ENCODE results near the gene CUL3. TPM values are rescaled to one million over a fixed set of nuclear protein-coding genes. Genes with fewer than 3 reads are reported as not detected.

The CUL3 gene
- total and polyA plus RNA-seq, 2 experiments from 2014 or later, result 66.4 to 79.0 TPM

DNA sequence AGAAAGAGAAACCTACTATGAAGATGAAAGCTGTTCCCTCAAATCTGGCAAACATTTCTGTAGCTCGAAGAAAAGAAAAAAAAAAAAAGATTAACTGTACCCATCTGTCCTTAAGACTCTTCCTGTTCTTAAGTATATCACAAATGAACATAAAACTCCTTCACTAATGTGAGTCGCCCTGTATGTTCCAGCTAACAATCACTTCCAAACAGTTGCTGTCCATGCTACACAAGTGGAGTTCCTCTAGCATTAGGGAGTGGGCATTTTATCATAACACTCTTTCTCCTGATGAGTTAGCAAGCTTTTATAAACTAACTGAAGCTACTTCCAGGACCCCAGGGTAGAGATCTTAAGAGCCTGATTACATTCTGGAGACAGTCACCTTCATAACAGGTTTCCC lies 5.8 kb downstream of the CUL3 start:
- 40% methylated on average over 2 of the region's 2 CpGs for WGBS (ENCODE audit: low lambda C conversion rate, missing lambda C conversion rate)
- Histone ChIP-seq H3K4me3 (no peak overlapping the region), H3K9me2 (replicated peaks; ENCODE audit: insufficient read depth) (no peaks in the 10 kb centered on the region), H2AFZ (no peak overlapping the region), H3K9me3 (ENCODE audit: low read depth) (no peaks in the 10 kb centered on the region), H3K36me3 (replicated peaks; ENCODE audit: insufficient read depth, low read depth) (no peaks in the 10 kb centered on the region), H3K4me1 (ENCODE audit: insufficient read depth) (peaks cover 23% of the 10 kb centered on the region), H3K27ac (peak overlapping the region; percentile 4), H4K20me1 (ENCODE audit: insufficient read depth, poor library complexity, severe bottlenecking) (peaks cover 100% of the 10 kb centered on the region), H3K79me2 (peaks cover 100% of the 10 kb centered on the region), H3K4me2 (peak overlapping the region; percentile 50), H3K27me3 (no peaks in the 10 kb centered on the region)
- DNase-seq (ENCODE audit: low spot score), result no peak
- TF ChIP-seq, protein P1, sequence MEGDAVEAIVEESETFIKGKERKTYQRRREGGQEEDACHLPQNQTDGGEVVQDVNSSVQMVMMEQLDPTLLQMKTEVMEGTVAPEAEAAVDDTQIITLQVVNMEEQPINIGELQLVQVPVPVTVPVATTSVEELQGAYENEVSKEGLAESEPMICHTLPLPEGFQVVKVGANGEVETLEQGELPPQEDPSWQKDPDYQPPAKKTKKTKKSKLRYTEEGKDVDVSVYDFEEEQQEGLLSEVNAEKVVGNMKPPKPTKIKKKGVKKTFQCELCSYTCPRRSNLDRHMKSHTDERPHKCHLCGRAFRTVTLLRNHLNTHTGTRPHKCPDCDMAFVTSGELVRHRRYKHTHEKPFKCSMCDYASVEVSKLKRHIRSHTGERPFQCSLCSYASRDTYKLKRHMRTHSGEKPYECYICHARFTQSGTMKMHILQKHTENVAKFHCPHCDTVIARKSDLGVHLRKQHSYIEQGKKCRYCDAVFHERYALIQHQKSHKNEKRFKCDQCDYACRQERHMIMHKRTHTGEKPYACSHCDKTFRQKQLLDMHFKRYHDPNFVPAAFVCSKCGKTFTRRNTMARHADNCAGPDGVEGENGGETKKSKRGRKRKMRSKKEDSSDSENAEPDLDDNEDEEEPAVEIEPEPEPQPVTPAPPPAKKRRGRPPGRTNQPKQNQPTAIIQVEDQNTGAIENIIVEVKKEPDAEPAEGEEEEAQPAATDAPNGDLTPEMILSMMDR (IDR thresholded peaks at IDR 0.05; ENCODE audit: poor library complexity), result no peak
- TF ChIP-seq EZH2phosphoT487 (IDR thresholded peaks at IDR 0.05; ENCODE audit: low read depth, severe bottlenecking, unreplicated experiment) (no peak), EZH2 (IDR thresholded peaks at IDR 0.05; ENCODE audit: borderline replicate concordance) (no peak)

DNA sequence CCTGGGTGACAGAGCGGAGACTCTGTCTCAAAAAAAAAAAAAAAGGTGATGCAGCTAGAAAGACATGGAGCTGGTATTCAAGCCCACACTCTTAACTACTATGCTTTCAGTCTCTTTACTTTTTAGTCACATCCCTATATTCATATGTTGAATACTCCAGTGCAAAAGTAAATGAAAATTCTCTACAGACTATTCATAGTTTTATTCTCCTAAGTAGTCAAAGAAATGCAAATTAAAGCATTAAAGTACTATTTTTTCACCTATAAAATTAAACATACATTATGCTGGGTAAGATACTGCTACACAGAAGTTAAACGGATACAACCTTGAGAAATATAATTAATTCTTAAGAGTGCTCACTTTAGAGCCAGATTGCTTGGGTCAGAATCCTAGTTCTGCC lies 7.6 kb downstream of the CUL3 start:
- TF ChIP-seq, protein P1 (IDR thresholded peaks at IDR 0.05; ENCODE audit: poor library complexity), result no peak
- TF ChIP-seq EZH2phosphoT487 (IDR thresholded peaks at IDR 0.05; ENCODE audit: low read depth, severe bottlenecking, unreplicated experiment) (no peak), EZH2 (IDR thresholded peaks at IDR 0.05; ENCODE audit: borderline replicate concordance) (no peak)
- H3K27me3 ChIP-seq, result no peaks in the 10 kb centered on the region
- no peak overlapping the region for H2AFZ ChIP-seq
- peaks cover 12% of the 10 kb centered on the region for H3K4me1 ChIP-seq (ENCODE audit: insufficient read depth)
- H3K4me2 ChIP-seq, result peak overlapping the region; percentile 3
- H3K4me3 ChIP-seq, result no peak overlapping the region
- H3K9me2 ChIP-seq (replicated peaks; ENCODE audit: insufficient read depth), result no peaks in the 10 kb centered on the region
- H3K79me2 ChIP-seq, result peaks cover 100% of the 10 kb centered on the region
- DNase-seq (ENCODE audit: low spot score), result no peak
- no peak overlapping the region for H3K27ac ChIP-seq
- no peaks in the 10 kb centered on the region for H3K9me3 ChIP-seq (ENCODE audit: low read depth)
- 88% methylated on average over 2 of the region's 2 CpGs for WGBS (ENCODE audit: low lambda C conversion rate, missing lambda C conversion rate)
- H3K36me3 ChIP-seq (replicated peaks; ENCODE audit: insufficient read depth, low read depth), result no peaks in the 10 kb centered on the region
- H4K20me1 ChIP-seq (ENCODE audit: insufficient read depth, poor library complexity, severe bottlenecking), result peaks cover 100% of the 10 kb centered on the region

DNA sequence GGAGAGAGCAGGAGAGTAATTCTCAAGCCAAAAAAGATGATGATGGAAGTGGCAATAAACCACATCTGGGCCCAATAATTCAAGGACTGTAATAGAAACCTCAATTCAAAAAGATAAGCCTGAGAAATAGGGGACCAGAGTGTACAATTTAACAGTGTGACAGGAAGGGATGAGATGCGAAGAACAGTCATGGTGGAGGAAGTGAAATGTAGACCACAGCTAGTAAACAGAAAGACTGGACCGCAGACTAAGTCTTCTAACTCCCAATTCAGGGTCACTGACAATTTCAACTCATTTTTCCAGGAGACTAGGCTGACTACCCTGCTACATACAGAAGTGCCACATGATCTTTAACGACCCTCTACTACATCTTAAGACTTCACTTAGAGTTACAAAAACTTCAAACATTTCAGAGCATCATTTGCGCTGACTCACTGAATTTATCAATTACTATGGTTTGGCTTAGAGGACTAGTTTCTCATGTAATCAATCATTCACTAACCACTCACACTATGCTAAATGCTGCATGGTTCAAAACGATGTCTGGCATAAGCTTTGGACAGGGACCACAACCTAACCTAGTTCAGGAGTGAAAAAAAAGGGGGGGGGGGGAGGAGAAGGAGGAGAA lies 9.0 kb downstream of the CUL3 start:
- TF ChIP-seq EZH2 (IDR thresholded peaks at IDR 0.05; ENCODE audit: borderline replicate concordance) (no peak), EZH2phosphoT487 (IDR thresholded peaks at IDR 0.05; ENCODE audit: low read depth, severe bottlenecking, unreplicated experiment) (no peak)
- TF ChIP-seq, protein P1 (IDR thresholded peaks at IDR 0.05; ENCODE audit: poor library complexity), result no peak
- H4K20me1 ChIP-seq (ENCODE audit: insufficient read depth, poor library complexity, severe bottlenecking), result peaks cover 100% of the 10 kb centered on the region
- peaks cover 100% of the 10 kb centered on the region for H3K79me2 ChIP-seq
- no peaks in the 10 kb centered on the region for H3K27me3 ChIP-seq
- H3K4me1 ChIP-seq (ENCODE audit: insufficient read depth), result peaks cover 11% of the 10 kb centered on the region
- WGBS (ENCODE audit: low lambda C conversion rate, missing lambda C conversion rate), result 65% methylated on average over 5 of the region's 5 CpGs
- no peak overlapping the region for H3K4me2 ChIP-seq
- H3K9me3 ChIP-seq (ENCODE audit: low read depth), result no peaks in the 10 kb centered on the region
- H3K4me3 ChIP-seq, result no peak overlapping the region
- DNase-seq (ENCODE audit: low spot score), result no peak
- no peak overlapping the region for H3K27ac ChIP-seq
- no peak overlapping the region for H2AFZ ChIP-seq
- H3K36me3 ChIP-seq (replicated peaks; ENCODE audit: insufficient read depth, low read depth), result no peaks in the 10 kb centered on the region
- no peaks in the 10 kb centered on the region for H3K9me2 ChIP-seq (replicated peaks; ENCODE audit: insufficient read depth)

Measured in hepatocyte (in vitro differentiated cells).